Activated CD8-positive, alpha-beta memory T cell treated with anti-CD3 and anti-CD28 coated beads for 48 hours (primary cell): Measurements from ENCODE around the gene PIGN.
"Not testable (repeated sequence)": the region's sequence is repeated elsewhere in the genome, so short reads cannot be mapped to it uniquely, and the experiment has no call there.

Experiments
- DNase-seq, 3 experiments: peaks; one replicate each; pipeline ENCODE4 v3.0.0-alpha.2; 2020; ENCODE audit warnings: low read depth in 2 of 3, low spot score in 2 of 3

PIGN gene

DNA sequence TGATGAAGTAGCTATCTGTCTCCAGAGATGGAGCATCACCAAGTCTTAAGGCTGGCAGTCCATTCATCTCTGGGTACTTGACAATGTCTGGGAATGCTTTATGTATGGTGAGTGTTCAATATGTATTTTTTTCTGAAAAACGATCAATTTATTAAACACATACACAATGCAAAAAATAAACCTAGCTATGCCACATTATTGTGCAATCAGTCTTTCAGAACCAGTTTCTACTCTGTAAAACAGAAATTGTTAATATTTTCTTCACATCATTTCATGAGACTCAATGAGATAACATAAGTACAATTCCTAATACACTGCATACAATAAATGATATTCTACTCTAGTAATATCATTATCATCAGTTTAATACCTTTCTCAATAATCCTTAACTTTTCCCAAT lies 122.5 kb downstream of the PIGN start:
- no peak for DNase-seq

DNA sequence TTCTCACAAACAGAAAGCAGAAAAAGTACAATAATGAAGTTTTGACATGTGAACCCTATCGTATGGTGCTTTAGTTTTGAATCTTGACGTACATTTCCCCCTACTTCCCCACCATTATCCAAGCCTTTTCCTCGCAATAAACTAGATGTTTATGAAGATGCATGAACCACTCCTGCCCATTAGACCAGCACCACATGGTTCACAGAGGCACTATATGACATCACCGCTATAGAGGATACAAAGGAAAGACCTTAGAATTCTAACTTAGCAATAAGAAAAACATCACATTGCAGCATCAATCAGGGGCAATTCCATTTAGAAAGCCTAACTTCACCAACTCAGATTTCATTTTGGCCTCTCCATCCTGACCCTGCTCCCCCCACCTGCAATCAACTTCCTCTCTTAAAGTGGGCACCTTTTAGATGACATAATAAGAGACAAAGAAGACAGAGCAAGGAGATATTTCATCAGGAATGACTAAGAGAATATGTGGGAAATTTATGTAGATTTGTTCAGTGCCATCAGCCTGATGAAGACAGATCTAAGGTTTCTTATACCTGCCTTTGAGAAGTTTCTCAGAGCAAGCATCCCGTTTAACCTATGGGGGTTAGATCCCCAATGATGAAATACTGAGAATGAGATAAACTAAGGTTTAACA lies 124.9 kb downstream of the PIGN start:
- DNase-seq = no peak

DNA sequence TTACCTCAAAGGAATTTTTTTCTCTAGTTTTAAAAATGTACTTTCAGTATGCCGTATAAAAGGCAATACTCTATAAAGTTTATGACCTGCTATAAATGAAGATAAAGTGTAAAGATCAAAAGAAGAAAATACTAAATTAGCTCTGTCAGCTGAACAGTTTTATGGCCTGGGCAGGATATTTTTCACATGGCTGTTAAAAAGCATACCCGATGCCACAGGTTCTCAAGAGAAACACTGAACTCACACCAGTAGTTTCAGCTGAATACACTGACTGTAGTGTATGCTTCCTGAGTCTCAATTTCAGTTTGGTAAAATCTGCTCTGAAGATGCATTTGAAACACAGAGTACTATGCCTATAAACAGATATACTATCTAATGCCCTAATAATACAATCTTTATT lies 126.0 kb downstream of the PIGN start:
- DNase-seq = no peak

DNA sequence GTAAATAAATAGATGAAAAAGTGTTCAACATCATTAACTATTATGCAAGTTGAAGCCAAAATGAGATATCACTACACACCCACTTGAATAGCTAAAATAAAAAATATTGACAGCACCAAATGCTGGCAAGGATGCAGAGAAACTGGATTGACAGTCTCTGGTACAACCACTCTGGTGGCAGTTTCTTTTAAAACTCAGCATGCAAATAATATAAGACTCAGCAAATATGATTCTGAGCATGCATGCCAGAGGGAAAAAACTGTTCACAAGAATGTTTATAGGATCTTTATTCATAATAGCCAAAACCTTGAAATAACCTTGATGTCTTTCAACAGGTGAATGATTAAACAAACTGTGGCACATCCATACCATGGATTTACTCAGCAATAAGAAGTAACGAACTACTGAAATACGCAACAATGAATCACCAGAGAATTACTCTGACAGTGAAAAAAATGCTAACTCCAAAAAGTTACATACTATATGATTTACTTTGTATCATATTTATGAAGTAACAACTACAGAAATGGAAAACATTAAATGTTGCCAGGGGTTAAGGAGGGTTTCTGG lies 131.8 kb downstream of the PIGN start:
- no peak for DNase-seq

DNA sequence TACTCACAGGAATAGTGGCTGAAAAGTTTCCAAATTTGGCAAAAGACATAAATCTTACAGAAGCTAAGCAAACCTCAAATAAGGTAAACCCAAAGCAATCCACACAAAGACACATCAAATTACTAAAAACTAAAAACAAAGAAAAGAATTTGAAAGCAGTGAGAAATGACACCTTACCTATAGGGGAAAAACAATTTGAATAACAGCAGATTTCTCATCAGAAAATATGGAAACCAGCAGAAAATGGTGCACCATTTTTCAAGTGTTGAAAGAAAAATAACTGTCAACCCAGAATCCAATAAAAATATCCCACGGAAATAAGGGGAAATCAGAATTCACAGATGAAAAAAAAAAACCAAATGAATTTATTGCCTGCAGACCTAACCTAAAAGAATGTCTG lies 138.6 kb downstream of the PIGN start:
- no peak for DNase-seq

DNA sequence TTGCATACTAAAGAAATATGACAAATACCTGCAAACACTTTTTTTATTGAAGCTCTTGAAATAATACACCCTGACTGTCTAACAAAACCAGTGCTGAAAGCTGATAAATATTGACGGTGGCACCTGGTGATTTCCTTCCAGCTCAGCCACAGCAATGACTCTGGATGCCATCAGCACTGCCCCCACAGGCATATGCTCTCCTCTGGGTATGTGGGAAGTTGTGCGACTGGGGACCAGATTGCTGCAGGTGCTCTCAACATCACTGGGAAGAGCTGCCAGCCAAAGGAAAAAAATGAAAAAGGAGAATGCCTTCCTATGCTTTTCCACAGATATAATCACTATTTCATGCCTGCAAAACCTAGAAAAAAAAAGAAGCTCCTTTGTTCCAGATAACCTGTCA lies 141.5 kb downstream of the PIGN start:
- DNase-seq = no peak

DNA sequence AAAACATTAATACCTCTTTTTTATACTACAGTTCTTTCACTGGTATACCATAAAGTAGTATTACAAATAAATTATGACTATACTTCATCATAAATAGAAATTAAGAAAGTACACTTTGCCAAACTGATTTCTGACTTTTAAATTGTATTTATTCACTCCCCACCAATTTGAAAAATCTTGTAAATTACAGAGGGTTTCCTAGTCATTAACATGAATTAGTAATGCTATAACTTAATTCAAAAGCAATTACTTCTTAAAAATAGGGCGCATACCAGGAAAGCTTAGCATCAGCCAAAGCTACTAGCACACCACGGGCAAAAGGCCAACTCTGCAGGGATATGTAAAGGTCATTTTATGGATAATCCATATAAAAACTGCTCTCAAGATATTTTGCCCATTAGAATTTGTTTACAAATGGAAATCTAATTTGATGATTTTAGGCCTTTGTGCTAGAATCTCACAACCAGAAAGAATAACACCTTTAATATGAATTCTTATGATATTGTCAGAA lies 142.3 kb downstream of the PIGN start:
- no peak for DNase-seq

DNA sequence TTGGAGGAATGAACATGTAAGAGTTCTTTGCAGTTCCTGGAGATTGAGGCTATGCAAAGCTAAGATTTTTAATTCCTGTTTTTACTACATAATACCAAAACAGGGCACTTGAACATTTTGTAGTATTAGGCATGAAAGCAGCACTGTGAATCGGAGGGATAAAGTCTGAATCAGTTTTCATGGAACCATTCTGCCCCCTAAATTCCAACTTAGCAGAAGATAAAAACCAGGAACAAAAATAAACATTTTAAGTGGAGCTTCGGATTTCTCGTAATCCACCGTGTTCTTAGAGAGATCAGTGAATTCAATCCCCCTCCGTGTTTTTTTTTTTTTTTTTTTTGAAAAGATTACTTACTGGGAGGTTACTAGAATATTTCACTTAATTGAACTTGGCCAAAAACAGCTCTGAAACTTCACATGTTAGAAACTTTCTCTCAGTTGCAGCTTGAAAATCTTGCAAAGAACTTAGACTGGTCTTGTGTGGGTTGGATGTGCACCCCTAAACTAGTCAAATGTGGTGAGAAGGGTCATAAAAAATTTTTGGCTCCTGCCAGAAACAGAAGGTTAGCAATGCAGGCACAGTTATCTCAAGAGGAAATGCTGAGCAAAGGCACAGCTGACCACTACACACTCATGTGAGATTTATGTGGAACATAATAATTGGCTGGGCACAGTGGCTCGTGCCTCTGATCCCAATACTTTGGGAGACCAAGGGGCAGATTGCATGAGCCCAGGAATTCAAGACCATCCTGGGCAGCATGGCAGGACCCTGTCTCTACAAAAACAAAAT lies 148.7 kb downstream of the PIGN start:
- DNase-seq = no peak

DNA sequence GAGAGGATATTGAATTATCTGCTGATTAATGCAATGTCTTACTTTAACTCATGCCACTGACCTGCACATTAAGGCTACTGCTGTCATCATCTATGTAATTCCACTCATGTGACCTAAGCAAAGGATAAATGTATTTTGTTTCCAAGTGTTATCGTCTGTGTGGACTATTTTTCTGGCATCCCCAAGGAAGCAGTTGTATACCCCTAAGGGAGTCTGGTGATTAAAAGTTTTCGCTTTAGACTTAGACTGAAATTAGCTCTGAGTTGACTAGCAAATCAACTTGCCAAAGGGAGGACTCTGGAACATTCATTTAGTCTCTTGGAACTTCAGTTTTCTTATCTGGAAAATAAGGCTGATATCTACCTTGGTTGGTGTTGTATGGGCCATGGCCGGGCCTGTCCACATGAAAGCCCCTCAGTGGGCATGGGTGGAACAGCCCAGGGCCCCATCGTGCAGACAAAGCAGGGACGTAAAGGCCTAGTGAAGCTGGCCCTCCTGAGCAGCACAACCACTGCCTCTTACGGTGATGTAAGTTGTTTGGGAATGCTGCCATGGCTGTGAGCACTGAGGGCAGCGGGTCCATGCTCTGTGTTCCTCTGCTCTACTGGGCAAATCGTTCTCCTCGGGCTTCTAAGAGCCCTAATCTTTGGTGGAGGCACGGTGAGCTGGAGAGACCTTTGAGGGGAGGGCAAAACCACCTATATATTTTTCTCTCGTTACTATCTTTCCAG lies 149.7 kb downstream of the PIGN start:
- DNase-seq = no peak

DNA sequence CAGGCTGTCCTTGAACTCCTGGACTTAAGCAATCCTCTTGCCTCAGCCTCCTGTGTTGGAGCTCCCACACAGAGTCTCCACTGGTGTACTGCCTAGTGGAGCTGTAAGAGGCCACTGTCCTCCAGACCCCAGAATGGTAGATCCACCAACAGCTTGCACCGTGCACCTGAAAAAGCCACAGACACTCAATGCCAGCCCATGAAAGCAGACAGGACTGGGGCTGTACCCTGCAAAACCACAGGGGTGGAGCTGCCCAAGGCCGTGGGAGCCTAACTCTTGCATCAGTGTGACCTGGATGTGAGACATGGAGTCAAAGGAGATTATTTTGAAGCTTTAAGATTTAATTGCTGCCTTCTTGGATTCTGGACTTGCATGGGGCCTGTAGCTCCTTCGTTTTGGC lies 152.6 kb downstream of the PIGN start:
- DNase-seq = not testable (repeated sequence)

DNA sequence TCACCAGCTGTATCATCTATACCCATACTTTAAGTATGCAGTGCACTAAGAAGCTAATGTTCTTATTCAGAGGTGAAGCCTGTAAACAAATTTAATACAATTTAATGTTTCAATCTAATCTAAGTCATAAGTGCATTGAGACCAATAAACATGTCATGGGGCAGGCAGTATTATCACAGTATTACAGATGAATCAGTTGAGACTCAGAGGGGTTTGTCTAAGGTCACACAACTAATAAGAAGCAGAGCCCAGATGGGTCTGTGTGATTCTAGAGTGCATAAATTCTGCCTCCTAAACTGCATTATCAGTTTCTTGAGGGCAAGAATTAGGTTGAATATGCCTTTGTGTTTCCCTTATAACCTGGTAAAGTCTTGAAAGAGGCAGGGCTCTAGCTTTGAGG lies 153.1 kb downstream of the PIGN start:
- no peak for DNase-seq

DNA sequence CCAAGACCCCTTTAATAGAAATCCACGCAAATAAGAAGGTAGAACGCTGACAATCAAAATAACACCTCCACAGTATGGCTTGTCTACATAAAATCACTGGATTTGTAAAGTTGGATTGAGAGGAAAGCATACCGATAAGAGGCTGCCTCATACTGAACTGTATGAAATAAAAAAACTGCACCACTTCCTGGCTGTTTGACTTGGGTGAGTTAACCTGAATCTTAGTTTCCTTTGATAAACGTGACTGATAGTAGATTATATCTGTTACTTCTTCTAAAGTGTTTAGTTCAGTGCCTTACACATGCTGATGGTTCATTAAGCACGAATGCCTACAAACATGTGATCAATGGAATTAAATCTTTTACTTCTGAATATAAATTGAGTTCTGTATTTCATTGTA lies 153.6 kb downstream of the PIGN start:
- DNase-seq = no peak

DNA sequence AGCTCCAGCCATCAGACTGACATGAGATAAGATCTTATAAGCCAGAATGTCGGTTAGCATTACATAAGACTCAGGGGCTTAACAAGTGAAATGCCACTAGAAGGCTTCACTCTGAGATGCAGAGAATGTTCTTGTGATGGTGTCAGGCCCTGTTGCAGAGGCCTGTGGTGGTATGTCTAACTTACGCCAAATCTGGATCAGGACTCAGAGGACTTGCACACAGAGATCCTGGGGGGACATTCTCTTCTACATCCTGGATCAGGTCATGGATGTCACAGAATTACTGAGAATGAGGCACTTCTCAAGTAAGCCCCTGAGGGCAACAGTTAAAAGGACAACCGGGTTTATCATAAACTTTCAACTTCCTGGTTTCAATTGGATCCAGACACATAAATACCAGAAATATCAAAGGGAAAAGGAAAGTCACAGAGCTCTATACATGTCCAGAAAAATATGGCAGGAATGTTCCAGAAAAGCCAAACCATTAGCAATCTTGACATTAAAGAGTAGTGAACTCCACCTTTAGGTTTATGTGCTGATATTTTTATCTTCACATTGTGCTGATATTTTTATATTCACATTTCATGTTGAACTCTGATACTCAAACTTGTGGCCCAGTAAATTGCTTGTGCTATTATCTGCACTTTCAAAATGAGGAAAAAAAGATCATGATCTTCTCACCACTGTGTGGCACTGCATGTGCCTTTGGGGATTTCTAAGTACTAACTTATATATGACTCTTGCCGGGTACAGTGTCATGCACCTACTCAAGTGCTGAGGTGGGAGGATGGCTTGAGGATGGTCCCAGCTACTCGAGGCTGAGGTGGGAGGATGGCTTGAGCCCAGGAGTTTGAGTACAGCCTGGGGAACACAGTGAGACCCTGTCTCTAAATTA lies 156.5 kb downstream of the PIGN start:
- DNase-seq = no peak

DNA sequence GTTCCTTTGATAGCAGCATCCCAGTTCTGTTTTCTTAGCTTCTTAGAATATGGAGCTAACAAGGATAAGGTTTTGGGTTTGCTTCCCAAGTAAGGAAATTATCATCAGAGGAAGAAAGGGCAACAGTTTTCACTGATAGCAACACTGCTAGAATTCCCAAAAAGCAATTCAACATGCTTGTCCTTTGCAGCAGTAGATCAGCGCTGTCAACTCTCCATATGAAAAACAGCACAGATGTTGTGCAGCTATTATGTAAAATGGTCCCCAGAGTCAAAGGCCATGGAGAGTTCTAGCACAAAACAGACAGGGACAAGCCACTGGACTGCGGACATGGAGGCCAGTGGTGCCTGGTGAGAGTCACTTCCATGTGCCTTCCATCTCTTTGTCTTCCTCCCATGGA lies 158.1 kb downstream of the PIGN start:
- no peak for DNase-seq

DNA sequence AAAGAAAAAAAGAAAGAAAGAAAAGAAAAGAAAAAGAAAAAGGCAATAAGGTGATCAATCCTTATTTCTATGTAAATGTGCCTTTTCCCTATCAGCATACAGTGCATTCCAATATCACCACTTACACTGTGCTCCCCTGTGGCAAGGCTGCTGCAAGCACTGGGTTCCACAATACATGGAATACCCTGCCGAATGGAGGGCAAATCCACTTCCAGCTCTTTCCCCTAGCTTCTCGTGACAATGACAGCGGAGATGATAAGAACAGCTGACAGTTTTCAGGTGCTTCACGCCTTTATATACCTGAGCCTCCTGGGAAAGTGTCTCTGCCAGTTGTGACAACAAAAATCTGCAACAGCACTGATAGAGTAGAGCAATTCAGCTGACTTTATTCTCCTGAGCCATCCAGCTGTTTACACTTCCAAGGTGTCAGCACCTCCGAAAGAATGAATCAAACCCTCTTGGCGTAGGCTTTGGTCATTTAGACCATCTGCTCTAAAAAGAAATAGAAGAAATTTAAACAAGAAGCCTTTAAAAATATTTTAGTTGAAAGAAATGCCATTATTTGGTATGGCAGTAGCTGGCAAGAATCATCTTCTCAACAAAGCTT lies 158.8 kb downstream of the PIGN start:
- DNase-seq = no peak

DNA sequence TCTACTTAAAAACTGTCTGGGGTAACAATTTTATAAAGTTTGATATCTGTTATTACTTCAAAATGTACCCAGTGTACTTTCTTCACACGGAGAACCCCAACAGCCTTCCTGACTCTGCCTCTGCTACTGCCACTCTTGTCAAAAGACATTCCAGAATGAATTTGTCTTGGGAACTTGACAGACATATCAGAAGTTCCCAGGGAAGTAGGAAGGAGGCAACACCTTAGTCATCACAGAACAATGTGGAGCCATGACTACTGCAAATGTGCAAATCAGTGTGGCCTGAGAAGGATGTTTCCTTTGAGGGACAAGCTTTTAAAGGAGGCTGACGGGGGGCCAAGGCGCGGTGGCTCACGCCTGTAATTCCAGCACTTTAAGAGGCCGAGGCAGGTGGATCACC lies 160.3 kb downstream of the PIGN start:
- no peak for DNase-seq

DNA sequence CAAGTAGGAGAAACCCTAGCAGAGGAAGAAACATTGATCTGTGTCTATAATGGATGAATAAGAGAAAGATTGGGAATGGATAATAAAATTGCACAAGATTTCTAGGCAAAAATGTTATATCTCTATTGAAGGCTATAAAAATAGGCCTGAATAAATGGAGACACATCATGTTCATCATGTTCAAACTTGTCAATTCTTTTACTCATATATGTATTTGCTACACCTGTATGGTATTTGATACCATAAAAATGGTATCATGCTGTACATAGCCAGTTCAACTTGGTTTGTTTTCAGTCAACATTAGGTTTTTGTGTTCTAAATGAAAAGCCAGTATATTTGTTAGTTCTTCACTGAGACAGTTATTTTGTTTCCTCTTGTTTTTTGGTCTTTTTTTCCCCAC lies 161.9 kb downstream of the PIGN start:
- no peak for DNase-seq

DNA sequence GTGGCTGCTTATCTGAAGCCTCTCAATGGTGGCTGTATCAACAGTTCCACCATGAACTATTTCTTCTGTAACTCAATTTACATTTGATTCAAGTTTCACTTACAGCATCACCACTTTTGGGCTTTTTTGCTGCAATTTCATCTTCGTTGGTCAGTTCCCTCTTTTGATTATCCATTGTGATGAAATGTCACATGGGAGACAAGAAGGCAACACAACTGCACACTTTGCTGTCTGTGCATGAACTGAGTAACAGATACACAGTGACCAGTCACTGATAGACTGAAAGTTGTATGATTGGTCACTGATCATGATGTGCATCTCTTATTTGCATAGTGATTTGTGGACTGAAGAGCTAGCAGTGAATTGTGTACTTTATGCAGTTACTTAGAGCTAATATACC lies 163.3 kb downstream of the PIGN start:
- DNase-seq = no peak

DNA sequence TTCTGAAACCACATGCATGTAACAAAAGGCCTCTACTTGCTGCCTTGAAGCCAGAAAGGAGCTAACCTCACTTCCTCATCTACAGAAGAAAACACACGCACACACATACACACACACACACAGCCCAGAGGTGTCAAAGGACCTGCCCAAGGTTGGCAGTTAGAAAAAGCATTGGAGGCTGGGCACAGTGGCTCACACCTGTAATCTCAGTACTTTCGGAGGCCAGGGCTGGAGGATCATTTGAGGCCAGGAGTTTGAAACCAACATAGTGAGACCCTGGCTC lies 168.2 kb downstream of the PIGN start:
- no peak for DNase-seq

DNA sequence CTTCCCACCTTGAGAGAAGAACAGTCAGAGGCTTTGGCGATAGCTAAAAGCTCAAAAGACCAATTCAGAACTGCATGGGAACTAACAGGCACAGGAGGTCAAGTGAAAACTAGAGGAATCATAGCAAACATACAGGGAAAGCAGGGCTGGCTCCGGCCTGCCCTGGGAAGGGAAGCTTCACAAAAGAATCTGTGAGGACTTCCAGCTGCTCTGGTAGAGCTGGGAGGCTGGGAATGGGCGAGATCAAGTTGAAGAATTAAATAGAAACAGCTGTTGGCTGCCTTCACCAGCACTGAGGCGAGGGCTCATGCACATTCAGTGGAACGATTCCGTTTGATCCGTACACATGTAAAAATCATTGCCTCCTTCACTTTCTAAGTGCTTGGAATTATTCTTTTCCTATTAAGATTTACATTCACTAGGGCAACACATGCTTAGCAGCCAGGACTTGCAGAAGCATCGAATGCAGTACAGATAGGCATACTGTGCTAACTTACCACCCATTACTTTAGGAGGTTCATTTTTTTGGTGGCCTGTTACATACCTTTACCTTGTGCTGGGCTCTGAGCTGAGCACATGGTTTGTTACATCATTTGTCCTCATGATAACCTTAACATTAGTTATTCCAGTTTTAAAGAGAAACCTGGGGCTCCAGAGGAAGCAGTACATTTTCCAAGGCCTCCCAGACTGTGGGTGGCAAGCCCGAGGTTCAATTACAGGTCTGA lies 168.7 kb downstream of the PIGN start:
- DNase-seq = no peak
